ENCODE data around the gene CLEC2L. TPM values are rescaled to one million over a fixed set of nuclear protein-coding genes. Genes with fewer than 3 reads are reported as not detected.

Gene CLEC2L
- polyA plus RNA-seq, 1 donor from 2014 or later, result 4.5 TPM

DNA sequence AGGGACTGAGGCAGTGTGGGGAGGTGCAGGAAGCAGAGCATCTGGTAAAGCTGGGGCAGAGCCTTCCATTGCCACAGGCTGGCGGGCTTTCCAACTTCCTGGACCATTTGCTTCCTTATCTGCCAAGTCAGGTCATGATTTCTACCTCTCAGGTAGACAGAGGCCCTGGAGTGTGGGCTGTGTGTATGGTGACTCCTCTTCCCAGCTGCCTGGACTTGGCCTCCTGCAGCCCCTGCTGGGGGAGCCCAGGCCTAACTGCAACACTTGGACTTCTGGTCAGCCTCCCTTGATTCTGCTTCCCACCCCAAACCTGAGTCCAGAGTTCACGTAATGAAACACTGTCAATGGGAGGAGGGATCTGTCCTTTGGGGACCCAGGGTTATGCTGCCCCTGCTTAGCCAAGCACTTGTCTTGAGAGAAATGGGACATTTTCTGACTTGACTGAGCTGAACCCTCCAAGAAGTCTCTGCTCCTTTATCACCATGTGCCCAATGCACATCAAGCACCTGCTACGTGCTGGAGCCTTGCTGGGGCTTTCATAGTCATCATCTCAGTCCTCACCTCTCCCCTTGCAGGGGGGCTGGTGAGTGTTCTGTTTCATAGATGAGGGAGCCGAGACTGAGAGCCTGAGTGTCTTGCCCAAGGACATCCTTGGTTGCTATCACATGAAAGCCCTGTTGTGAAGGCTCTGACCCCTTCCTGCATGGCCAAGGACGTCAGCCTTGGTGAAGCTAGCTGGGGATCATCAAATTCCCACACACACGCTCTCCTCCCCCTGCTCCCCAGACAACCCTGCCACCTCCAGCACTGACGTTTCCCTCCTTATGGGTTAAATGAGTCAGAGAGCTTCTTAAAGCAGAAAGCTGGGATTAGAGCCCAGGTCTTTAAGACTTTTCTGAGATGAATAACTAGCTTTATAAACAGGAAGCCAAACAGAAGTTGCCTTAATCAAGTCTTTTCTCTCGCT is 3.4 kb downstream of the CLEC2L start:
- no peak overlapping the region for H3K4me2 ChIP-seq (ENCODE audit: low read length)
- H2AFZ ChIP-seq (ENCODE audit: low read depth, low read length), result no peak overlapping the region
- TF ChIP-seq TAF1 (IDR thresholded peaks at IDR 0.05; ENCODE audit: low read depth) (no peak), REST (IDR thresholded peaks at IDR 0.05; ENCODE audit: borderline replicate concordance) (no peak), EZH2 (IDR thresholded peaks at IDR 0.05; ENCODE audit: borderline replicate concordance, insufficient read depth, low read length, poor library complexity, severe bottlenecking) (no peak), SMC3 (conservative IDR thresholded peaks at IDR 0.05; ENCODE audit: poor library complexity) (no peak), MXI1 (conservative IDR thresholded peaks at IDR 0.05; ENCODE audit: poor library complexity, severe bottlenecking) (no peak), POLR2AphosphoS5 (IDR thresholded peaks at IDR 0.05) (no peak), RAD21 (conservative IDR thresholded peaks at IDR 0.05) (no peak), EP300 (conservative IDR thresholded peaks at IDR 0.05; ENCODE audit: poor library complexity, severe bottlenecking) (no peak)
- TF ChIP-seq, protein P1, sequence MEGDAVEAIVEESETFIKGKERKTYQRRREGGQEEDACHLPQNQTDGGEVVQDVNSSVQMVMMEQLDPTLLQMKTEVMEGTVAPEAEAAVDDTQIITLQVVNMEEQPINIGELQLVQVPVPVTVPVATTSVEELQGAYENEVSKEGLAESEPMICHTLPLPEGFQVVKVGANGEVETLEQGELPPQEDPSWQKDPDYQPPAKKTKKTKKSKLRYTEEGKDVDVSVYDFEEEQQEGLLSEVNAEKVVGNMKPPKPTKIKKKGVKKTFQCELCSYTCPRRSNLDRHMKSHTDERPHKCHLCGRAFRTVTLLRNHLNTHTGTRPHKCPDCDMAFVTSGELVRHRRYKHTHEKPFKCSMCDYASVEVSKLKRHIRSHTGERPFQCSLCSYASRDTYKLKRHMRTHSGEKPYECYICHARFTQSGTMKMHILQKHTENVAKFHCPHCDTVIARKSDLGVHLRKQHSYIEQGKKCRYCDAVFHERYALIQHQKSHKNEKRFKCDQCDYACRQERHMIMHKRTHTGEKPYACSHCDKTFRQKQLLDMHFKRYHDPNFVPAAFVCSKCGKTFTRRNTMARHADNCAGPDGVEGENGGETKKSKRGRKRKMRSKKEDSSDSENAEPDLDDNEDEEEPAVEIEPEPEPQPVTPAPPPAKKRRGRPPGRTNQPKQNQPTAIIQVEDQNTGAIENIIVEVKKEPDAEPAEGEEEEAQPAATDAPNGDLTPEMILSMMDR (IDR thresholded peaks at IDR 0.05; ENCODE audit: poor library complexity, severe bottlenecking), result no peak
- no peak overlapping the region for H3K4me3 ChIP-seq (ENCODE audit: low read length)
- no peak overlapping the region for H3K27ac ChIP-seq (ENCODE audit: low read length)
- H3F3A ChIP-seq (ENCODE audit: insufficient read depth, low read length, poor library complexity, severe bottlenecking), result no peaks in the 10 kb centered on the region
- H3K36me3 ChIP-seq (ENCODE audit: insufficient read depth, low read length), result no peaks in the 10 kb centered on the region
- peaks cover 29% of the 10 kb centered on the region for H3K27me3 ChIP-seq (ENCODE audit: insufficient read depth, low read depth, low read length)
- H3K9ac ChIP-seq (ENCODE audit: low read length), result no peak overlapping the region
- H3K79me2 ChIP-seq (replicated peaks; ENCODE audit: insufficient read depth, low read length), result no peaks in the 10 kb centered on the region
- no peaks in the 10 kb centered on the region for H3K9me2 ChIP-seq (ENCODE audit: insufficient read depth, low read length)
- no peaks in the 10 kb centered on the region for H3K9me3 ChIP-seq (ENCODE audit: low read length)
- H4K20me1 ChIP-seq (ENCODE audit: insufficient read depth), result no peaks in the 10 kb centered on the region

- Histone ChIP-seq H3K27ac (ENCODE audit: low read length) (no peak overlapping the region), H3K27me3 (ENCODE audit: insufficient read depth, low read depth, low read length) (no peaks in the 10 kb centered on the region), H3K79me2 (replicated peaks; ENCODE audit: insufficient read depth, low read length) (no peaks in the 10 kb centered on the region), H3K4me2 (ENCODE audit: low read length) (no peak overlapping the region), H3K4me3 (ENCODE audit: low read length) (no peak overlapping the region), H3K9ac (ENCODE audit: low read length) (no peak overlapping the region), H3F3A (ENCODE audit: insufficient read depth, low read length, poor library complexity, severe bottlenecking) (no peaks in the 10 kb centered on the region), H4K20me1 (ENCODE audit: insufficient read depth) (no peaks in the 10 kb centered on the region), H3K36me3 (ENCODE audit: insufficient read depth, low read length) (no peaks in the 10 kb centered on the region), H3K9me2 (ENCODE audit: insufficient read depth, low read length) (no peaks in the 10 kb centered on the region), H2AFZ (ENCODE audit: low read depth, low read length) (no peak overlapping the region), H3K9me3 (ENCODE audit: low read length) (no peaks in the 10 kb centered on the region)
- TF ChIP-seq REST (IDR thresholded peaks at IDR 0.05; ENCODE audit: borderline replicate concordance) (no peak), POLR2AphosphoS5 (IDR thresholded peaks at IDR 0.05) (no peak), EP300 (conservative IDR thresholded peaks at IDR 0.05; ENCODE audit: poor library complexity, severe bottlenecking) (no peak), MXI1 (conservative IDR thresholded peaks at IDR 0.05; ENCODE audit: poor library complexity, severe bottlenecking) (no peak), SMC3 (conservative IDR thresholded peaks at IDR 0.05; ENCODE audit: poor library complexity) (no peak), TAF1 (IDR thresholded peaks at IDR 0.05; ENCODE audit: low read depth) (no peak), RAD21 (conservative IDR thresholded peaks at IDR 0.05) (no peak), EZH2 (IDR thresholded peaks at IDR 0.05; ENCODE audit: borderline replicate concordance, insufficient read depth, low read length, poor library complexity, severe bottlenecking) (no peak)
- TF ChIP-seq, protein P1 (IDR thresholded peaks at IDR 0.05; ENCODE audit: poor library complexity, severe bottlenecking), result no peak
Observed at GRCh38 chr7:139531094-139531493, 7.6 kb downstream of the CLEC2L start.

Data from neural cell (in vitro differentiated cells).